KMS-11 (cell line): ENCODE data around the gene CLRN3.

Source experiments
- H2AFZ ChIP-seq: fragments of 200-600 bp; sonication (generic); 2 replicates; pipeline ENCODE4 v1.6.1; 2016; ENCODE audit warnings: antibody characterized with exemption, mixed run types, low read depth
- H3K27ac ChIP-seq: fragments of 200-600 bp; sonication (generic); 2 replicates; pipeline ENCODE4 v1.6.1; 2016; ENCODE audit warnings: mild to moderate bottlenecking, mixed run types
- H3K27me3 ChIP-seq: fragments of 200-600 bp; sonication (generic); 2 replicates; pipeline ENCODE4 v1.6.1; 2017; ENCODE audit warnings: mild to moderate bottlenecking, low read depth, mixed run types, moderate library complexity; ENCODE audit not compliant: insufficient read depth
- H3K36me3 ChIP-seq: fragments of 200-600 bp; sonication (generic); 2 replicates; pipeline ENCODE4 v1.6.1; 2017; ENCODE audit warnings: mild to moderate bottlenecking, mixed run types; ENCODE audit not compliant: insufficient read depth
- H3K4me1 ChIP-seq: fragments of 200-600 bp; sonication (generic); 2 replicates; pipeline ENCODE4 v1.6.1; 2016; ENCODE audit warnings: mild to moderate bottlenecking, low read depth, mixed run types; ENCODE audit not compliant: poor library complexity, severe bottlenecking
- H3K4me2 ChIP-seq: fragments of 200-600 bp; sonication (generic); 2 replicates; pipeline ENCODE4 v1.7.0; 2016; ENCODE audit warnings: mild to moderate bottlenecking, mixed run types
- H3K4me3 ChIP-seq: fragments of 200-600 bp; sonication (generic); IDR thresholded peaks from 2 replicates; pipeline ENCODE4 v1.6.1; 2017; ENCODE audit warnings: low read depth, low read length, mixed read lengths; ENCODE audit not compliant: insufficient read depth
- H3K79me2 ChIP-seq: fragments of 200-600 bp; sonication (generic); 2 replicates; pipeline ENCODE4 v1.6.1; 2016; ENCODE audit warnings: low read depth, mixed run types; ENCODE audit not compliant: insufficient read depth
- H3K9ac ChIP-seq: fragments of 200-600 bp; sonication (generic); 2 replicates; pipeline ENCODE4 v1.6.1; 2016; ENCODE audit warnings: mild to moderate bottlenecking, mixed run types
- H4K20me1 ChIP-seq: fragments of 200-600 bp; sonication (generic); 2 replicates; pipeline ENCODE4 v1.6.1; 2016; ENCODE audit warnings: mild to moderate bottlenecking, mixed run types; ENCODE audit not compliant: insufficient read depth
- TF ChIP-seq, protein P1 (sequence below): fragments of 200-600 bp; sonication (generic); conservative IDR thresholded peaks from 2 replicates; pipeline ENCODE4 v1.6.1; 2017; ENCODE audit warnings: low read depth, mild to moderate bottlenecking, antibody characterized with exemption, low read length, moderate library complexity, mixed read lengths

The CLRN3 gene

DNA sequence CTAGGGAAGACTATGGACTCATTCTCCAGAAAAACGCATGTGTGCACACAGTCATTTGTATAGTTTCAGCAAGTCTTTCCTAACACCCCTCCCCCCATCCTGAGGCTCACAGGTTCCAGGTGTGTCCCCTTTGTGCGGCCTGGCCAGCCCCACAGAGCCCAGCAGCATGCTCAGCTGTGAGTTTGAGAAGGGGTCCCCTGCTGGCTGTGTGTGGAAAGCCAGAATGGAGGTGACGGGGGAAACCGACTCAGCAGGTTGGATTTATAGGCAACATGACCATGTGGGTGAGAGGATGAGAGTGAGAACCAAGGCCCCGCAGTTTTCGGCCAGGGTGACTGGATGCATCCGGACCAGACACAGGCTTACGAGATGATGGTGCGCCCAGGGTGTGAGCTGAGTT lies 24.1 kb upstream of the CLRN3 start:
- Histone ChIP-seq H3K4me2 (no peak overlapping the region), H2AFZ (no peak overlapping the region), H3K27me3 (no peaks in the 10 kb centered on the region), H3K4me3 (no peak overlapping the region), H4K20me1 (no peaks in the 10 kb centered on the region), H3K36me3 (no peaks in the 10 kb centered on the region), H3K79me2 (no peaks in the 10 kb centered on the region), H3K4me1 (no peaks in the 10 kb centered on the region), H3K9ac (no peak overlapping the region), H3K27ac (no peak overlapping the region)
- TF ChIP-seq, protein P1, sequence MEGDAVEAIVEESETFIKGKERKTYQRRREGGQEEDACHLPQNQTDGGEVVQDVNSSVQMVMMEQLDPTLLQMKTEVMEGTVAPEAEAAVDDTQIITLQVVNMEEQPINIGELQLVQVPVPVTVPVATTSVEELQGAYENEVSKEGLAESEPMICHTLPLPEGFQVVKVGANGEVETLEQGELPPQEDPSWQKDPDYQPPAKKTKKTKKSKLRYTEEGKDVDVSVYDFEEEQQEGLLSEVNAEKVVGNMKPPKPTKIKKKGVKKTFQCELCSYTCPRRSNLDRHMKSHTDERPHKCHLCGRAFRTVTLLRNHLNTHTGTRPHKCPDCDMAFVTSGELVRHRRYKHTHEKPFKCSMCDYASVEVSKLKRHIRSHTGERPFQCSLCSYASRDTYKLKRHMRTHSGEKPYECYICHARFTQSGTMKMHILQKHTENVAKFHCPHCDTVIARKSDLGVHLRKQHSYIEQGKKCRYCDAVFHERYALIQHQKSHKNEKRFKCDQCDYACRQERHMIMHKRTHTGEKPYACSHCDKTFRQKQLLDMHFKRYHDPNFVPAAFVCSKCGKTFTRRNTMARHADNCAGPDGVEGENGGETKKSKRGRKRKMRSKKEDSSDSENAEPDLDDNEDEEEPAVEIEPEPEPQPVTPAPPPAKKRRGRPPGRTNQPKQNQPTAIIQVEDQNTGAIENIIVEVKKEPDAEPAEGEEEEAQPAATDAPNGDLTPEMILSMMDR: no peak

DNA sequence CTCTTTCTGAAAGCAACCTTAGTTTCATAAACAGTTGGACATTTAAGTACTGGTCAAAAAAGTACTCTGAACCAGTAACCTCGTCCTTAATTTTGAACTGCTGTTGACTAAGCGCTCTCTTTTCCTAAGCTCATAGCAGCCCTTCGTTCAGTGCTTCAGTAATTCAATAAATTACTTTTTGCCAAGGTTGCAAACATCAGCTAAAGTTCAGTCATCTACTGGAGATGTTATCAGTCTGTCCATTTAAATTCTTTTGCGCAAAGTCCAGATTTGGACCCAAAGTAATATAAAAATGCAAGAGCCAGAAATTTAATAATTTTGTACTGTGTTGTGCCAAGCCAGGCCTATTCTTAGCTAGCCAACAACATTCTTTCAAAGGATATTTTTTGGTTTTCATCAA lies 22.6 kb upstream of the CLRN3 start:
- H3K9ac ChIP-seq: no peak overlapping the region
- no peaks in the 10 kb centered on the region for H3K79me2 ChIP-seq
- H3K4me1 ChIP-seq: no peaks in the 10 kb centered on the region
- no peak overlapping the region for H3K27ac ChIP-seq
- TF ChIP-seq, protein P1: no peak
- H3K27me3 ChIP-seq: no peaks in the 10 kb centered on the region
- no peaks in the 10 kb centered on the region for H4K20me1 ChIP-seq
- H3K4me2 ChIP-seq: no peak overlapping the region
- no peak overlapping the region for H2AFZ ChIP-seq
- no peak overlapping the region for H3K4me3 ChIP-seq
- H3K36me3 ChIP-seq: no peaks in the 10 kb centered on the region

DNA sequence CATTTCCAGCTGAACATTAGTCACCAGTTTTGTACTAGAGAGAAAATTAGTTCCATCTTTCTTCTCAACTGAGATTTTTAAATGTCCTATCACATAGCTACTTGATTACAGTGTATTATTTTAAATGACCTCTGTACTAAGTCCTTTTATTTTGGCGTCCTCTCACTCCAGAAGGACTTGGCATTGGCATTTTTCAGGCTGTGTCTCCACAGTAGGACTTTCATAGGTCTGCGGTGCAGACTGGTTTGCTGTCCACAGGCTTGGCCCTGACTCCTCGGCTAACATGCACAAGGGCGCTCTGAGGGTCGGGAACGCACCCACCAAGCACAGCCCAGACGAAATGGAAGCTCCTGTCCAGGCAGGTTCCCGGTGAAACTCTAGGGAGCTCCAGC lies 20.6 kb upstream of the CLRN3 start:
- Histone ChIP-seq H3K27me3 (no peaks in the 10 kb centered on the region), H3K36me3 (no peaks in the 10 kb centered on the region), H3K4me1 (no peaks in the 10 kb centered on the region), H4K20me1 (no peaks in the 10 kb centered on the region), H2AFZ (no peak overlapping the region), H3K9ac (no peak overlapping the region), H3K27ac (no peak overlapping the region), H3K4me2 (no peak overlapping the region), H3K4me3 (no peak overlapping the region), H3K79me2 (no peaks in the 10 kb centered on the region)
- TF ChIP-seq, protein P1: no peak

DNA sequence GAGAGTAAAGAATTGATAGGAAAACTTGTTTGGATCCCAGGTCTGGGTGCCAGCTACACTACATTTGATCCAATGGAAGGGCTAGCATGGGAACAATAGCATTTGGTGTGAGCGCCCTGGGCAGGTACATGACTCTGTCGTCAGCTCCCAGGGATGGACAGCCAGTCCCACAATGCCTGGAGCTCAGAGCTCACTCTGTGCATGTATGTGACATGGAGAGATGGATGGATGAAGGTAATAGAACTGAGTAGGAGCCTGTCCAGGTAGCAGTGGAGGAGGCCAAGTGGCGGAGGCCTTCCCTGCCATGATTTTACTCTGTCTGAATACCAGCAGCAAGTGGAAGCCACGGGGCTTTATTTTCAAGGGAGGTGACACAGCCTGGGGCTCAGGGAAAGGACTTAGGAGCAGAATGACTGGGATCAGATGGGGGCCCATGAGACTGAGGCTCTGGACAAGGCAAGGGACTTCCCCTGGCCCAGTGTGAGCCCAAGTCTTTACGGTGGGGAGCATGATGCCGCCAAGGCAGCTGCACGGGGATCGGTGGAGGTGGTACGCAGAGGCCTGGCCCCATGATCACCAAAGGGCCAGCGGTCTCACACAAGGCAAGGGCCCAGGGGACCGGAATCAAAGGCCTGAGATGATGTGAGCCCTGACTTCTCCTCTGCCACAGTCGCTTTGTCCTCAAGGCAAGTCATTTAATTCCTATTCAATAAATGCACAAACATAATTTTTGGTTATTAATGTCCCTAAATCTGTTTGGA lies 20.0 kb upstream of the CLRN3 start:
- Histone ChIP-seq H3K27ac (no peak overlapping the region), H4K20me1 (no peaks in the 10 kb centered on the region), H2AFZ (no peak overlapping the region), H3K36me3 (no peaks in the 10 kb centered on the region), H3K9ac (no peak overlapping the region), H3K27me3 (no peaks in the 10 kb centered on the region), H3K4me2 (no peak overlapping the region), H3K4me3 (no peak overlapping the region), H3K4me1 (no peaks in the 10 kb centered on the region), H3K79me2 (no peaks in the 10 kb centered on the region)
- TF ChIP-seq, protein P1: no peak
